HEK293T (cell line): Measurements from ENCODE around the gene PHACTR3.

Source experiments
- FOXK2 ChIP-seq: fragments of 450-650 bp; IDR thresholded peaks from 2 replicates; pipeline ENCODE4 v1.6.1; 2016; ENCODE audit warnings: mild to moderate bottlenecking
- SP1 ChIP-seq: fragments of 450-650 bp; IDR thresholded peaks from 2 replicates; pipeline ENCODE4 v1.6.1; 2017
- SUZ12 ChIP-seq: fragments of 450-650 bp; IDR thresholded peaks from 2 replicates; pipeline ENCODE4 v1.6.1; 2016; ENCODE audit warnings: mild to moderate bottlenecking
- TARDBP ChIP-seq: fragments of 450-650 bp; IDR thresholded peaks from 2 replicates; pipeline ENCODE4 v1.6.1; 2016

GRCh38 chr20:59724457-59725366 is 120.4 kb downstream of the PHACTR3 start:
- TF ChIP-seq FOXK2 (no peak), SUZ12 (no peak), SP1 (no peak), TARDBP (no peak)
